Astrocyte (in vitro differentiated cells and primary cell): ENCODE data around the gene LHCGR.

ENCODE experiments used
- CTCF ChIP-seq: IDR thresholded peaks from 2 replicates; pipeline ENCODE4 v1.5.1; 2011; ENCODE audit warnings: low read depth, mild to moderate bottlenecking, inconsistent platforms, low read length, moderate library complexity; ENCODE audit not compliant: insufficient read depth
- EZH2 ChIP-seq: IDR thresholded peaks from 2 replicates; pipeline ENCODE4 v1.6.1; 2012; ENCODE audit warnings: mild to moderate bottlenecking, low read length, inconsistent platforms; ENCODE audit not compliant: insufficient read depth

GRCh38 chr2:48707466-48707865 is 48.1 kb downstream of the LHCGR start:
- TF ChIP-seq EZH2 (no peak), CTCF (no peak)
